ENCODE data around the gene KLHL15. TPM values are rescaled to one million over a fixed set of nuclear protein-coding genes. Genes with fewer than 3 reads are reported as not detected.
A peak's percentile ranks its signal among the peaks of the same experiment; 100 is the strongest.

KLHL15 gene
- total and polyA plus RNA-seq, 2 of the 13 experiments (the other 11 are each of a cell fraction or from before 2014, with no cell fraction given) = 2.8 to 5.5 TPM

GRCh38 chrX:24025741-24026403 is 1.1 kb downstream of the KLHL15 start (continued):
- TF ChIP-seq ZBTB49 (CRISPR knock-in tag; IDR thresholded peaks at IDR 0.05; ENCODE audit: borderline replicate concordance) (no peak), ATF7 (IDR thresholded peaks at IDR 0.05) (peak; percentile 65), ATF7 (CRISPR knock-in tag; IDR thresholded peaks at IDR 0.05) (no peak), ZNF20 (CRISPR knock-in tag; IDR thresholded peaks at IDR 0.05) (no peak), HNF1A (IDR thresholded peaks at IDR 0.05; ENCODE audit: low read depth) (no peak), HNF1A (CRISPR knock-in tag; IDR thresholded peaks at IDR 0.05; ENCODE audit: borderline replicate concordance) (no peak), RCOR2 (CRISPR knock-in tag; IDR thresholded peaks at IDR 0.05) (no peak), EHMT2 (IDR thresholded peaks at IDR 0.05; ENCODE audit: borderline replicate concordance, low read depth, low read length) (no peak), ZHX1 (CRISPR knock-in tag; IDR thresholded peaks at IDR 0.05; ENCODE audit: low read depth) (0 out of 2 replicates have a peak, but pooled peaks have one; percentile 27), ZNF687 (CRISPR knock-in tag; IDR thresholded peaks at IDR 0.05) (peak; percentile 62), HNRNPLL (IDR thresholded peaks at IDR 0.05; ENCODE audit: low read depth, low read length, poor library complexity, severe bottlenecking) (no peak), SRY (CRISPR knock-in tag; IDR thresholded peaks at IDR 0.05) (0 out of 2 replicates have a peak, but pooled peaks have one; percentile 43), MXI1 (IDR thresholded peaks at IDR 0.05; ENCODE audit: borderline replicate concordance, low read depth, low read length) (peak; percentile 36; the same call in 1 of the 3 replicates)
- TF ChIP-seq, protein P1, sequence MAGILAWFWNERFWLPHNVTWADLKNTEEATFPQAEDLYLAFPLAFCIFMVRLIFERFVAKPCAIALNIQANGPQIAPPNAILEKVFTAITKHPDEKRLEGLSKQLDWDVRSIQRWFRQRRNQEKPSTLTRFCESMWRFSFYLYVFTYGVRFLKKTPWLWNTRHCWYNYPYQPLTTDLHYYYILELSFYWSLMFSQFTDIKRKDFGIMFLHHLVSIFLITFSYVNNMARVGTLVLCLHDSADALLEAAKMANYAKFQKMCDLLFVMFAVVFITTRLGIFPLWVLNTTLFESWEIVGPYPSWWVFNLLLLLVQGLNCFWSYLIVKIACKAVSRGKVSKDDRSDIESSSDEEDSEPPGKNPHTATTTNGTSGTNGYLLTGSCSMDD (CRISPR knock-in tag; IDR thresholded peaks at IDR 0.05) = no peak

Measured in HepG2 (cell line).